ENCODE data around the gene ROBO2.

The ROBO2 gene, protein sequence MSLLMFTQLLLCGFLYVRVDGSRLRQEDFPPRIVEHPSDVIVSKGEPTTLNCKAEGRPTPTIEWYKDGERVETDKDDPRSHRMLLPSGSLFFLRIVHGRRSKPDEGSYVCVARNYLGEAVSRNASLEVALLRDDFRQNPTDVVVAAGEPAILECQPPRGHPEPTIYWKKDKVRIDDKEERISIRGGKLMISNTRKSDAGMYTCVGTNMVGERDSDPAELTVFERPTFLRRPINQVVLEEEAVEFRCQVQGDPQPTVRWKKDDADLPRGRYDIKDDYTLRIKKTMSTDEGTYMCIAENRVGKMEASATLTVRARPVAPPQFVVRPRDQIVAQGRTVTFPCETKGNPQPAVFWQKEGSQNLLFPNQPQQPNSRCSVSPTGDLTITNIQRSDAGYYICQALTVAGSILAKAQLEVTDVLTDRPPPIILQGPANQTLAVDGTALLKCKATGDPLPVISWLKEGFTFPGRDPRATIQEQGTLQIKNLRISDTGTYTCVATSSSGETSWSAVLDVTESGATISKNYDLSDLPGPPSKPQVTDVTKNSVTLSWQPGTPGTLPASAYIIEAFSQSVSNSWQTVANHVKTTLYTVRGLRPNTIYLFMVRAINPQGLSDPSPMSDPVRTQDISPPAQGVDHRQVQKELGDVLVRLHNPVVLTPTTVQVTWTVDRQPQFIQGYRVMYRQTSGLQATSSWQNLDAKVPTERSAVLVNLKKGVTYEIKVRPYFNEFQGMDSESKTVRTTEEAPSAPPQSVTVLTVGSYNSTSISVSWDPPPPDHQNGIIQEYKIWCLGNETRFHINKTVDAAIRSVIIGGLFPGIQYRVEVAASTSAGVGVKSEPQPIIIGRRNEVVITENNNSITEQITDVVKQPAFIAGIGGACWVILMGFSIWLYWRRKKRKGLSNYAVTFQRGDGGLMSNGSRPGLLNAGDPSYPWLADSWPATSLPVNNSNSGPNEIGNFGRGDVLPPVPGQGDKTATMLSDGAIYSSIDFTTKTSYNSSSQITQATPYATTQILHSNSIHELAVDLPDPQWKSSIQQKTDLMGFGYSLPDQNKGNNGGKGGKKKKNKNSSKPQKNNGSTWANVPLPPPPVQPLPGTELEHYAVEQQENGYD (N-terminal part only)

DNA sequence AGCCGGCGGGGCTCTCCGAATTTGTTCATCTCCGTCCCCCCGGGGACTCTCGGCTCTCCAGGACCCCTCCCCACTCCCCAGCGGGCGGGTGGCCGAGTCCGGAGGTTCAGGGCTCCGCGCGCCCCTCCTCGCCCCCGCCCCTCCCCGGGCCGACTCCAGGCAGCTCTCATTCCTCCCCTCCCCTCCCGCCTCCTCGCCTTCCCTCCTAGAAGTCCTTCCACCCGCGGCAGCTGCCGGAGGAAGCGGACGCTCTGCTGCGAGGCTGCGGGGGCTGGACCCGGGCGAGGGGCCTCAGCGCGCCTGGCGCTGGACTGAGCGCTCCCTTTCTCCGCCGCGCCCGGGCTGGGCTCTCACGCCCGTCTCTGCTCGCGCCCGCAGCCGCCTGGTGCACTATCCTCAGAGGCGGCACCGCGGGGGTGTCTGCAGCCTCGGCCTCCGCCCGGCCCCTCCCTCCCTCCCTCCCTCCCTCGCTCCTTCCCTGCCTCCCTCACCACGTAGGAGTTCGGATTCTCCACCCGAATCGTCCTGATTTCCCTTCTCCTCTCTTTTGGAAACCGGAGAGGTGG, at the start of gene ROBO2:
Gene ROBO2, plus strand, starts transcription at position 494 of the 566 bp plus-strand sequence. CDS start 687 bp downstream, outside the sequence.
- peak; percentile 45 for DNase-seq

DNA sequence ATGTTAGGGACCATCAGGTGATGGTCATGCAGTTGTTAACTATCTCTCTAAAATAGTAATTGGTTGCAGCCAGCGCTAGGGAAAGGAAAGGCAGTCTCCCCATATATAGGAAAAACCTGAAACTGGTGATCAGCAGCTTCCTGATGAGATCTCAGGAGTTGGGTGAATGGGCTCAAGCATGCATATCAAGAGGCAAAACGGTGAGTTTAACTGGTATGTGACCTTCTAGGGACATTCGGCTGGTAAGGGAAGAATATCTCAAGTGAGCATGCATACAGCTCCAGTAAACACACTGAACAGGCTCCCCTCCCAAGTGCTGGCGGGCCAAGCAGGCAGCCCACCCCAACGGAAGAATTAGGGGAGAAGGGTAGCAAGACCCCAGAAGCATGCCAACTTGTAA, 49.3 kb upstream of the ROBO2 start:
- no peak for DNase-seq

DNA sequence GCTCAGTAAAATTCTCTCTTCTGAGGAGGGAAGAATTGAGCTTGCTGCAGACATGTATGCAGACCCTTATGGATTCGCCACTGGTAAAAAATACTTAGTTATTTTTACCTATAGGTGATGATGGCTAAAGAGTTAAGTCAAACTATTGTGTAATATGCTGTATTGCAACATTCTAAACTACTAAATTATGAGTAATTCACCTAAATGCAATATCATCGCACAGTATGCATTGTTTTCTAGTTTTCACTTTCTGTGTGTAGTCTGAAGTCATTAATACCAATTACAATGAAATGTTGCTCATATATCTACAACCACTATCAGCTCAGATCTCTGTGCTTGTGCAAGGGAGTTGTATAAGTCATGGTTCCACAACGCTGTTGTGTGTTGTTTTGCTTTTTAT, 48.7 kb upstream of the ROBO2 start:
- DNase-seq: no peak

DNA sequence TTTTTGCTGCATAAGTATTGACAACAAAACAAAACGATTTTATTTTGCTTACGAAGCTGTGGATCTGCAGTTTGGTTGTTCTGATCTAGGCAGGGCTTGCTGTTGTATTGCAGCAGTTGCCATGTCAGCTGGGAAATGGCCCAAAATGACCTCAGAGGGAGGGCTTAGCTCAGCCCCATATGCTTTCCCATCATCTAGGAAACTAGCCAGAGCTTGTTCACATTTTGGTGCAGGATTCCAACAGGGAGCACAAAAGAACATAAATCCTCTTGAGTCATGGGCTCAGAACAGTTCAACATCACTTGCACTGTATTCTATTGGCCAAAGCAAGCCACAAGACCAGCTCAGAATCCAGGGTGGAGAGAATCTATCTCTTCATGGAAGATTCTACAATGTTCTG, 42.2 kb upstream of the ROBO2 start:
- no peak for DNase-seq

DNA sequence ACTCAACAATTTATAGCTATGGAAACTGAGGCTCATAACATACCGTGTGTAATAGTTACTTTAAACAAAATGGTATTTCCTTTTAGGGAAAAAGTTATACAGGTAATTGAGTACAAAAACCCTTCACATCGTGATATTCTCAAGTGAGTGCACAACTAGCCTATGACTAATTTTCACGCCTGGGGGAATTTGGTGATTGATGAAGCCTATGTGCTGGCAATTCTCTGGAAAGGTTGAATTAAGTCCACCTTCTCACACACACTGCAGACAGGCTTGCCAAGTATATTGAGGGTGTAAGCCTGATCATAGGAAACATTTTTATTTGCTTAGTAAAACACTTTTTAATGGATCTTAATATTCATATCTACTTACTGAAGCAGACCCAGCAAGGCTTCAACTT, 41.3 kb upstream of the ROBO2 start:
- DNase-seq: no peak

DNA sequence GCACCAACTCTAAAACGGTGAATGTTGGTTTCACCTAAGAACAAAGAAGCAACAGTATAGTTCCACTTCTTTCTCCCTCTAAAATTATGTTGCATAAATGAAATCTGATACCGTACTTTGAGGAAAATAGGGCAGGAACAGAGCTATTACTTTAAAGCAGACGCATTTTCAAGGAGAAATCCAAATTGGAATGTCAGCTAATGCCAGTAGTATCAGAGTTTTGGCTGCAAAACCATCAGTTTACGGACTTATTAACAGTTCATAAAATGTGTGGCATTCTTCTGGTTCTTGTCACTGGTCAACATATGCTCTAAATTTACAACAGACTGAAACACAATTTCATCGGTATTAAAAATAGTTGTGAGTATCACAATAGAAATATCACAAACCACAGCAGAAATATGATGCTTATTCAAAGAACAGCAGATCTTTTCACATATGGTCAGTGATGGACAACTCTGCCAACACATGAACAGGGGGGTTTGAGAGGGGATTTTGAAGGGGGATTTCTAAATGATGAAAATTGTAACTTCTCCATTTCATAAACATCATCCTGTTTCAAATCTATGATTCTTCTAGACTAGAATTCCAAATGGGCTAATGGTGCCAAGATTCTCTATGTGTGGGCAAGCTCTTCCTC, 38.7 kb upstream of the ROBO2 start:
- no peak for DNase-seq

DNA sequence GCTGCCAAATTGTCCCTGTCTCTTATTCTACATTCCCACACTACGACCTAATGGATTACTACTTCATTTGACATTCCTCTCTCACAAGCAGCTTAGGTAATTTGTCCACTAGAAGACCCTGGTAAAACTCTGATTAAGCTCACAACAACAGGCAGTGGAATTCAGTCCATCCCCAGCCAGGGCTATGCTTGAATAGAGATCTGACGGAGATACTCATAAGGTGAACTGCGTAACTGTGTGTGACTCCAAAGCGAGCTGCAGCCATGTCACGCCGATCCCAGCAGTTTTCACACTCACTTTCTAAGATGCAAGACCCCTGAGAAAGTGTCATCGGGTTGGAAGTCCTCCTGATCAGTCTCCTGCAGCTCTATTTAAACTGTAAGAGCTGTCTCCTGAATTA, 25.7 kb upstream of the ROBO2 start:
- DNase-seq: no peak

DNA sequence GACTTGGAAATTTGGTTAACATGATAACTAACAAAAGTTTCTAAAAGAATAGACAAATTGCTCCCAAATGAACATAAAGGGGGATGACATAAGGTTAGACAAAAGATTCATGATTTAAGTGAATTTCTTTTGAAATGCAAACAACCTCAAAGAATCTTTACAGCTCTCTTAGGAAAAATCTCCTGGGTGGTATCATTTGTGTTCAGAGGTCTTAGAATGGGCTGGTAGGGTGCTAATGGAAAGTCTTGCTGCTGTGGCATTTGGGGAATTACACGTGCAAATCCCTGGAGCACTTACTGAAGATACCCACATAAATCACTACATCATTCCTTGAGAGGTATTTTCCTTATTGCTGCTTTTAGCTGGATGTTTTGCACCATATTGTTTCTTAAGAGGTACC, 14.4 kb upstream of the ROBO2 start:
- no peak for DNase-seq

DNA sequence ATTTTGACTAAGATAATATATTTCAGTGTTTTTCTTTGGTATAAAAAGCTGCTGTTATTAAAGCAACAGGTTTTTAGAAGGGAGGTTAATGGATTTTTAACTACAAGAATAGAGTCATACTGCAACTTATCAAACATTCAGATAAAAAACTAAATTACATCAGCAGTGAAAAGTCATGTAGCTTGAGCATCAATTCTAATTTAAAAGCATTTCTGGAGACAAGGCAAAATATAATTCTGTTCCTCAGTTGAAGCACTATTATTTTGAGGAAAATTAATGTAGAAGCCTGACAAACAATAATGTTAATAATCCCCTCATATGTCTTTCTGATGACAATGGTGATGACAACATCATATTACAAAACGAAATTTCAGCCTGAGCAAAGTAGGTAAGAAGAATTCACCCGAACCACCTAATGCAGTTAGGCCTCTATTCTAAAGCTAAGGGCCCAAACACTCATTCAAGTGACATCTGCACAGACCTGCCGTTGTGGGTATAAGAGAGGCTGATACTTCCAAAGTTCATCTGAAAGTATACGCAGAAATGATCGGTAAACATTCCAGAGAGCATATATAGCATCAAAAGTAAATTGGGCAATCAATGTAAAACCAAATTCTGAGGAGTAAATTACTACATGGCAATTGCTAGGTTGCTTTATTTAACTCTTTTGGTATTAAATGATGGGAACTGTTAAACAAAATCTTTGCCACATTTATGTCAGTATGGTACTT, 12.8 kb upstream of the ROBO2 start:
- DNase-seq: no peak

DNA sequence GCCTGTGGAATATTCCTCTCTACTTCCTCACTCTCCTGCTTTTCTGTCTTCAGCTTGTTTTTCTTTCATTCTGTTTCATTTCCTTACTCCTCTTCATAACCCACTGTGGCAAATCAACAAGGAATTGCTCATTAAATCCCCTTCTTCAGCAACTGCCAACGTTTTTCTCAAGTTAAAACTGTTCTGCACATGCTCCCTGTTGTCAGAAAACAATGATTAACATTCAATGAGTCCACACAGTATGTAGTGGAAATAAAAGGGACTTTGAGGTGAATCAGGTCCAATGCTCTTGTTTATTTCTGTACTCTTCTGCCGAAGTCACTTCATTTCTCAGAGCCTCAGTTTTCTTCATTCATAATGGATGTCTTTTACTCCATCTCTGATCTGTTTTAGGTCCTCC, 11.9 kb upstream of the ROBO2 start:
- no peak for DNase-seq

DNA sequence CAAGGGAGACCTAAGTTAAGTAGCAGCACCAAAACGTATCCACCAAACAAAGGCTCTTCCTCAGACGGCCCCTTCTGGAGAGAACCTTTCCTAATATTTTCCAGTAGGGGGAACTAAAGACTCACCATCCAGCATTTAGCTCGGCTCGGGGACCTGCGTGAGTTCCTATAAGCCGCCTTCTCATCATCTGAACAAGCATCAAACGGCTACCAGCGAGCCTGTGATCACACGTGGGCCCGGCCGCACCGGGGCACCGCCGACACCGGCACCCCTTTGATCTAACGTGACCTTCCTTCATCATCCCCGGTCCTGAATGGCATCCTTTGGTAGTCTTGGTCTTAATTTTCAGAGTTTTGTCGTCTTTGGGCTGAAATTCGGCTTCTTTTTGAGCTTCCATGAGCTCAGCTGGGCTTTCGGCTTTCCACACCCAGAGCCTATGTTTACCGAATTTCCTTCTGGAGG, 1.4 kb upstream of the ROBO2 start:
- peak; percentile 86 for DNase-seq

DNA sequence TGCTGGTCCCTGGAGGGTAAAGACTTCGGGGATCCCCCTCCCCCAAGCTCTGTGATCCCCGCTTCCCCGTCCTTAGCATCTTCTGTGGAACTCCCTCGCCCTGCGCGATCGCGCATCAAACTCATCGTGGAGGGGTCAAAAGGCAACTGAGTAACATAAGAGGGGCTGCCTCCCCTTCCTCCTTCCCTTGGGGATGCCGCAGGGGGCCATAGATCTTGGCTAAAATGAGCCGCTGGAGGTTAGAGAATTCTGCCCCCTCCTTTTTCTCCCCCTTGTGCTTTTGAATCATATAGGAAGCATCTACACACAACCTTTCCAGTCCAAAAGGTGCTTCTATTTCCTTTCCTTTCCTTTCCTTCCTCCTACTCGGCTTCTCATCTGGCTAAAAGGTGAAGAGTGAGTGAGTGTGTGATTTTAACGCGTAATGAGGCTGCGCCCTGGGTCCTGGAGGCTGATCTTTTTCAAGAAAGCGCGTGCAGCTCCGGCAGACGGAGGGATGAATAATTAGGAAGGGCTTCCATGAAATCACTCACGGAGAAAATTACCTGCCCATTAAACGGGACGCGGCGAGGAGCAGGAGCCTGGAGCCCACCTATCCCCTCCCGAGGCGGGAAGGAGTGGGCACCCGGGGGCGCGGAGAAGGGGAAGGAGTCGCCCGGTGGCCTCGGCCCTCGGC, 831 bp upstream of the ROBO2 start:
- peak; percentile 67 for DNase-seq

DNA sequence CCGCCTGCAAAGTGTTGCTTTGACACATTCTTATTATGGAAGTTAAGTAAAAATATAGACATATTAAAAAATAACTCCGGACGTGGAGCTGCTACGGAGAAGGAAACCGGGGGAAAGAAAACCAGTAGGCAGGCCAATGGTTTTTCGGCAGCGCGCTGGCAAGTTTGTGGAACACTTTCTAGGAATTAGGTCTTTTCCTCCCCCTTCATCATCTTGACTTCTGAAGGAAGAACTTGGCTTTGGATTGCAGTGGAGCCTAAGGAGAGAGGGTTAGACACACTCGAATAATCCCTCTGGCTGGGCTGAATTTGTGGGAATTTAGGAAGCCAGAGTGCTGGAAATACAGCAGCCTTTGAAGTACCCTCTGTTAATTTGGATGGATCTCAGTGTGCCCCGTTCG, 317 bp downstream of the ROBO2 start:
- DNase-seq: peak; percentile 26

DNA sequence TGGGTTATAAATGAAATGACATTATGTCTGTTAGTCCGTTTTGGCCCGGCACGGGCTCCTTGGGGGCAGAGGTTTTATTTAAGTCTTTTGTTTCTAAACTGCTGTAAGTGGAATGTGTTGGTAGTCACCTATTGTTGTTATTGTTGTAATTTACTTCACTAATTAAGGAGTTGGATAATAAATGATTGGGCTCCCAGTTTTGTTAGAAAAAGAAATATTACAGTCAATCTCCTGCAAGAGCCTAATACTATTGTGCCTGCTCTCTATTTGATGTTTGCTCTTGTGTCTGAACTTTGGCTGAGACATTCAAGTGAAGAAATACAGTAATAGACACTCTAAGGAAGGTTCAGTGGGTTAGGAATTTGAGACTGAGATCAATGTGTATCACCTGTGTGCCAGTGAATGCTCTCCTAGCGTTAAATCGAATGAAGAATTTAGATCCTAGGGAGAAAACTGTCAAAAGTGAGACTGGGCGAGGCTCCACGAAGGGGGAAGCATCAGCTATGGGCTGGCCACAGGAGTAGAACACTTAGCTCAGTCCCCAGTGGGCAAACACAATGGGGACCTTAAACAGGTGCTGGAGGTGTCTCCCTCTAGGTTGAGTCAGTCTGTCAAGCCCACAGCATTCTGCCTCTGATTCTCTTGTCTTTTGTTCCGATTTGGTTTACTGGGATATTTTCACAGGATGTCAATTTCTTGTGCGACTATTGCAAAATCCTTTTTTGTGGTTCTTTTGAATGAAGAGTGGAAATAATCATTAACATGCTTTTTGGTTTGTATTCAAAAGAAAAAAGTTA, 1.2 kb downstream of the ROBO2 start:
- peak; percentile 6 for DNase-seq

DNA sequence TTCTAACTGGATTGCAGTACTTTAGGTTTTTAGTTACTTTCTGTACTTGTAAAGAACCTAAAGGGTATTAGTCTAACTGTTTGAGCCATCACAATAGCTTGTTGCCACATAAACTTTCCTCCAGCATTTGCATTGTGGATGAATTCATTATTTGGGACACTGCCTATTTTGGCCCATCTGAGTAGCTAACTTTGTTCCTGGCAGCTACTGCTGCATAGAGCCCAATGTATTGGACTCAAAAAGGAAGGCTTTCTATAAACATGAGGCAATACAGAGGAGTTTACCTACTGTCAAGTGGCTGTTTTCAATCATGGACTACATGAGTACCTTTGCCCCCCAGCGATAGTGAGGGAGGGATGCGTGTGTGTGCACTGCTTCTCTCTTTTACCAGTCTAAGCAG, 1.9 kb downstream of the ROBO2 start:
- no peak for DNase-seq

DNA sequence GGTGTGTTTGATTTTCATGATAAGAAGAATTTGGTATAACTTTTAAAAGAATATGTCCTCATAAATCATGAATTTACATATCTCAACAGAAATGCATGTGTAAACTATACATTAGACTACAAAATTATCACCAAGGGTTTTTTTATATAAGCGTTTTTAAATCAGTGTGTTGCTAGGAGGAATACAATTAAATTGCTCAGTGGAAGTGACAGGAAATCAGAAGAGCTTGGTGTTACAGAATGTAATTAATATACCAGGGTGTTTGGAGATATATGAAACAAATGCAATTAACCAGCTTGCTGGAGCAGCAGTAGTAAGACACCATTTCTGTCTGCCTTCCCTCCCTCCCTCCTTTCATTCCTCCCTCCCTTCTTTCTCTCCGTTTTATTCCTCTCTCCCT, 2.4 kb downstream of the ROBO2 start:
- DNase-seq: no peak

DNA sequence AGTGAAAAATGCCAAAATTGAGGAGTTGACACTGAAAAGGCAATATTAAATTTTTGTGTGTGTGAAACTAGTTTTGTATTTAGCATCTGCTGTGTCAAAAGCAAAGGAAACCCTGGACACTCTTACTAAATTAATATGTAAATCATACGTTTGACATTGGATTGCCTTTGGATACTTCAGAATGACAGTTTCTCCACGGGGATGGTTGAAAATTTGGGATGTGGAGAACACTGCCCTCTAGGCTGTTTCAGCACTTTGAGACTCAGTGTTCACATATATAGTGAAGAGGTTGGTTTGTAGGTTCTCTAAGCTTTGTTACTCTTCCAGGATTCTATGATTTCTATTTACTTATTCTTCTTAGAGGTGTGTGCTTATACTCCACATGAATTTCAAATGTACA, 3.0 kb downstream of the ROBO2 start:
- DNase-seq: no peak

DNA sequence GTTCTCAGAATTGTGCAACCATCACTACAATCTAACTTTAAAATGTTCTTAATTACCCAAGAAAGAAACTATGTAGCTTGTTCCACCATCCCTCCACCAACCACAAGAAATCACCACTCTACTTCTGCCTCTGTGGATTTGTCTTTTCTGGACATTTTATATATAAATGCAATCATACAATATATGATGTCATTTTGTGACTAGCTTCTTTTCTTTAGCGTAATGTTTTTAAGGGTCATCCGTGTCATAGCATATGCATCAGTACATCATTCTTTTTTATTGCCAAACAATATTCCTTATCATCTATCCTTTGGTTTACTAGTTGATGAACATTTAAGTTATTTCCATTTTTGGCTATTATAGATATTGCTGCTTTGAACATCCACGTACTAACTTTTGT, 5.8 kb downstream of the ROBO2 start:
- no peak for DNase-seq

DNA sequence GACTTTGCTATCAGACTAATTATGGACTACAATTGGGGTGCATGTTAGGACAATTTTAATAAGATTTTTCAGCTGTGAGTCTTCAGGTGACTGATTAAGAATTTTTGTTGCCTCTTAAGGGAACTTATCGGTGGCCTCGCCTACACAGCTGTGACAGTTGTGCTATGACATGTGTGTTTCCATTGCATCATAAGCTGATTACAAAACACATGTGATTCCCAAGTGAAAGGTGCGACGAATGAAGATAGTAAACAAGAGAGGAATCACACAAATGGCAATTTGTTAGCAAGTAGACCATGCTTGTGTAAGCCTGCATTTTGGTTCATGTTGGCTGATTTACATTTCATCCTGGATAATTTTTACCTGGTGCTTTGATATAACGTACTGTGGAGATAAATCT, 8.3 kb downstream of the ROBO2 start:
- DNase-seq: no peak

DNA sequence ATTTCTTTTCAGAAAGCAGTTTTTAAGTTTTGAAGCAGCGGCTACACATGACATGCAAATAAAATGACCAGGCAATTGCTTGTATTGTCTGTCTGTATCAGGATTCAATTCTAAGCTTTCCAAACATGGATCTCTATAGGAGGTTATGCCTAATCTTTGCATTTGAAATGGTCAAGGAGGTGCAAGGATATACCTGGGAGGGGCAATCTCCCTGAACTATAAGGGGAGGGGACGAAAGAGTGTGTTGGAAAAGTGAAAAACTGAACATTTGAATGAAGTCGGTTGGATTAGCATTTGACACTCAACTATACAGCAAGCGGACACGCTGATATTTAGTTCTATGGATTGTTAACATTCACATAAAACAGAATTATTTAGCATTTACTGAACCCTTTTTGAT, 11.7 kb downstream of the ROBO2 start:
- DNase-seq: no peak

Measured in NCI-H1105 treated with DMSO at 0.1 percent for 48 hours (cell line).